H9 (cell line): ENCODE data around the gene NDE1. TPM values are rescaled to one million over a fixed set of nuclear protein-coding genes. Genes with fewer than 3 reads are reported as not detected.
A peak's percentile ranks its signal among the peaks of the same experiment; 100 is the strongest.

ENCODE experiments used
- DNase-seq: peaks from one replicate; pipeline ENCODE4 v3.0.0-alpha.2; 2017
- H2AFZ ChIP-seq: one replicate; pipeline ENCODE4 v1.6.1; 2013; ENCODE audit warnings: mild to moderate bottlenecking, low read length, control low read depth, moderate library complexity
- H2AK5ac ChIP-seq: 2 replicates; pipeline ENCODE4 v1.6.1; 2013; ENCODE audit warnings: low read length, control low read depth, mixed read lengths; ENCODE audit not compliant: insufficient read length
- H2BK120ac ChIP-seq: one replicate; pipeline ENCODE4 v1.6.1; 2013; ENCODE audit warnings: low read depth, mild to moderate bottlenecking, low read length, control low read depth, inconsistent platforms; ENCODE audit not compliant: poor library complexity, severe bottlenecking
- H2BK12ac ChIP-seq: 2 replicates; pipeline ENCODE4 v1.6.1; 2013; ENCODE audit warnings: low read length, control low read depth, mixed read lengths, low read depth; ENCODE audit not compliant: insufficient read length
- H2BK15ac ChIP-seq: 2 replicates; pipeline ENCODE4 v1.6.1; 2013; ENCODE audit warnings: low read depth, low read length, control low read depth
- H2BK20ac ChIP-seq: one replicate; pipeline ENCODE4 v1.6.1; 2013; ENCODE audit warnings: low read depth, mild to moderate bottlenecking, low read length, control low read depth, inconsistent platforms; ENCODE audit not compliant: poor library complexity, severe bottlenecking
- H2BK5ac ChIP-seq: 2 replicates; pipeline ENCODE4 v1.6.1; 2013; ENCODE audit warnings: low read length, control low read depth, mixed read lengths; ENCODE audit not compliant: insufficient read length
- H3K14ac ChIP-seq: 2 replicates; pipeline ENCODE4 v1.6.1; 2013; ENCODE audit warnings: low read length, control low read depth; ENCODE audit not compliant: insufficient read depth
- H3K18ac ChIP-seq: 2 replicates; pipeline ENCODE4 v1.6.1; 2013; ENCODE audit warnings: low read depth, mild to moderate bottlenecking, mixed read lengths, low read length, control low read depth; ENCODE audit not compliant: insufficient read length
- H3K23ac ChIP-seq: 2 replicates; pipeline ENCODE4 v1.6.1; 2013; ENCODE audit warnings: low read length, control low read depth, mixed read lengths, low read depth; ENCODE audit not compliant: insufficient read length
- H3K23me2 ChIP-seq: 2 replicates; pipeline ENCODE4 v1.6.1; 2013; ENCODE audit warnings: low read depth, mild to moderate bottlenecking, mixed read lengths, low read length, control low read depth; ENCODE audit not compliant: insufficient read length, poor library complexity, severe bottlenecking
- H3K27ac ChIP-seq: 2 replicates; pipeline ENCODE4 v1.5.1; 2013; ENCODE audit warnings: low read length, control low read depth, mixed read lengths, low read depth; ENCODE audit not compliant: insufficient read length
- H3K27me3 ChIP-seq: 2 replicates; pipeline ENCODE4 v1.6.1; 2013; ENCODE audit warnings: low read length, control low read depth, inconsistent platforms; ENCODE audit not compliant: insufficient read depth
- H3K4ac ChIP-seq: 2 replicates; pipeline ENCODE4 v1.6.1; 2013; ENCODE audit warnings: low read depth, mild to moderate bottlenecking, control low read depth, inconsistent platforms, low read length, moderate library complexity
- H3K4me1 ChIP-seq: 2 replicates; pipeline ENCODE4 v1.6.1; 2013; ENCODE audit warnings: low read length, control low read depth, inconsistent platforms; ENCODE audit not compliant: insufficient read depth
- H3K4me2 ChIP-seq: 2 replicates; pipeline ENCODE4 v1.6.1; 2013; ENCODE audit warnings: low read length, control low read depth, mixed read lengths; ENCODE audit not compliant: insufficient read length, insufficient read depth
- H3K56ac ChIP-seq: 2 replicates; pipeline ENCODE4 v1.6.1; 2013; ENCODE audit warnings: low read depth, mild to moderate bottlenecking, mixed read lengths, low read length, control low read depth; ENCODE audit not compliant: insufficient read length
- H3K79me1 ChIP-seq: 2 replicates; pipeline ENCODE4 v1.6.1; 2013; ENCODE audit warnings: low read depth, mild to moderate bottlenecking, moderate library complexity, low read length, control low read depth, inconsistent platforms; ENCODE audit not compliant: insufficient read depth, poor library complexity, severe bottlenecking
- H3K79me2 ChIP-seq: 2 replicates; pipeline ENCODE4 v1.6.1; 2013; ENCODE audit warnings: low read length, control low read depth, inconsistent platforms; ENCODE audit not compliant: insufficient read depth
- H3K9ac ChIP-seq: 2 replicates; pipeline ENCODE4 v1.6.1; 2013; ENCODE audit warnings: low read length, control low read depth, mixed read lengths; ENCODE audit not compliant: insufficient read length; ENCODE audit errors: extremely low read depth
- H3K9me3 ChIP-seq: one replicate; pipeline ENCODE4 v1.6.1; 2013; ENCODE audit warnings: low read depth, low read length, inconsistent platforms; ENCODE audit not compliant: control insufficient read depth
- H3T11ph ChIP-seq: one replicate; pipeline ENCODE4 v1.6.1; 2013; ENCODE audit warnings: mild to moderate bottlenecking, low read length, control low read depth, inconsistent platforms
- H4K20me1 ChIP-seq: one replicate; pipeline ENCODE4 v1.6.1; 2013; ENCODE audit not compliant: control insufficient read depth, insufficient read length, insufficient read depth
- H4K5ac ChIP-seq: 2 replicates; pipeline ENCODE4 v1.6.1; 2013; ENCODE audit warnings: low read depth, mild to moderate bottlenecking, mixed read lengths, low read length, control low read depth; ENCODE audit not compliant: insufficient read length
- H4K8ac ChIP-seq: replicated peaks from 2 replicates; pipeline ENCODE4 v1.6.1; 2013; ENCODE audit warnings: low read length, control low read depth, mixed read lengths, low read depth; ENCODE audit not compliant: insufficient read length
- H4K91ac ChIP-seq: 2 replicates; pipeline ENCODE4 v1.6.1; 2013; ENCODE audit warnings: low read depth, mild to moderate bottlenecking, moderate library complexity, mixed read lengths, low read length, control low read depth; ENCODE audit not compliant: insufficient read length
- H3K27ac Mint-ChIP-seq, 3 experiments: 2 replicates in 2 of 3; 3 replicates in 1 of 3; pipeline ENCODE4 v1.8.0; 2020 to 2021; ENCODE audit warnings: mixed read lengths in 3 of 3, mild to moderate bottlenecking in 1 of 3, moderate library complexity in 1 of 3
- H3K27me3 Mint-ChIP-seq: 2 replicates; pipeline ENCODE4 v1.8.0; 2021; ENCODE audit warnings: low read depth, mild to moderate bottlenecking, moderate library complexity, mixed read lengths
- H3K36me3 Mint-ChIP-seq, 3 experiments: 2 replicates in 2 of 3; 3 replicates in 1 of 3; pipeline ENCODE4 v1.8.0; 2020 to 2021; ENCODE audit warnings: low read depth in 3 of 3, mixed read lengths in 3 of 3; ENCODE audit not compliant: insufficient read depth in 1 of 3
- H3K4me1 Mint-ChIP-seq, 2 experiments: 2 replicates each; pipeline ENCODE4 v1.8.0; 2020; ENCODE audit warnings: mixed read lengths in 2 of 2
- H3K4me3 Mint-ChIP-seq, 2 experiments: 2 replicates in 1 of 2; 3 replicates in 1 of 2; pipeline ENCODE4 v1.8.0; 2020 to 2021; ENCODE audit warnings: mild to moderate bottlenecking in 2 of 2, mixed read lengths in 2 of 2, moderate library complexity in 1 of 2
- H3K9me3 Mint-ChIP-seq, 2 experiments: 2 replicates in 1 of 2; 3 replicates in 1 of 2; pipeline ENCODE4 v1.8.0; 2020; ENCODE audit warnings: mild to moderate bottlenecking in 2 of 2, mixed read lengths in 2 of 2, moderate library complexity in 1 of 2
- WGBS: extraction: QIAGEN DNeasy Blood & Tissue Kit; methylation state at CpG from one replicate; pipeline ENCODE4 v1.1.7; 2013; ENCODE audit warnings: missing lambda C conversion rate, low lambda C conversion rate, mixed read lengths; ENCODE audit not compliant: insufficient read length; ENCODE audit errors: extremely low coverage; 5-methylcytosine and 5-hydroxymethylcytosine counted together
- total RNA-seq: library from RNA; stranded (reverse); gene quantifications from 2 replicates; pipeline ENCODE4 v1.2.1, GENCODE V29; 2021
- TF ChIP-seq, protein P1 (sequence below): fragments of 200-600 bp; sonication (generic); conservative IDR thresholded peaks from 3 replicates; pipeline ENCODE4 v1.8.0; 2021; ENCODE audit warnings: antibody characterized with exemption, mild to moderate bottlenecking

Gene NDE1
- total RNA-seq, 1 experiment from 2014 or later: 49.6 TPM

DNA sequence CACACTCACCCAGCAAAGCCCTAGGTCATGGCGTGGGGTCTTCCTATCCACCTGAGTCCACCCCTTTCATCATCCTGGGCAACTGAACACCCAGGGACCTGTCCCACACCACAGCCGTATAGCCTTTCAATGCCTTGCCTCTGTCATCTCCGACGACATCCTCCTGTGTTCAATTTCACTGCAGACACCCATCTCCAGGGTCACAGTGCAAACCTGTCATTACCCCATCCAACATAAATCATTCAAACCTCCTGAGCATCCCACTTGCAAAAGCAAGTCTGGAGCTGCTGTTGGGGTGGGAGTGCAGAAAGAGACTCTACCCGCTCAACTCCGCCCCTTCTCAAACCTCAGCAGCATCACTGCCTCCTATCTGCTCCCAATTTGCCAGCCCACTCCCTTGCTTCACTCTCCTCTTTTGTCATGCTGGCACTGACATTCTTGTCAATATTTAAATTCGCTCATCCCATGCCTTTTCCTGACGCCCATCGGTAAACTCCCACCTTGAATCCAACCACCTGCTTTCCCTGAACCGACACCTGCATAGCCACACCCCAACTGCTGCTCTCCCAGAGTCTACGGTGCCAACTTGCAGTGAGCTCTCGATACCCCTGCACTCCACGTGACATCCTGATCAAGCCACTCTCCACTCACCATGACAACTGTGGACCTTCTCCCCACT is 44.1 kb upstream of the NDE1 start:
- H3K27me3 ChIP-seq: no peaks in the 10 kb centered on the region
- no peak overlapping the region for H3K4me2 ChIP-seq
- Mint-ChIP-seq H3K27me3 (no peaks in the 10 kb centered on the region), H3K9me3 (no peaks in the 10 kb centered on the region), H3K27ac (peak overlapping the region in 2 of 3 experiments; percentile 24 to 41; a peak in 4 of 7 replicates), H3K36me3 (peaks cover 21 to 80% (median 54%) of the 10 kb centered on the region in 3 experiments; a peak in 6 of 7 replicates), H3K4me1 (peaks cover 10 to 18% of the 10 kb centered on the region in 2 experiments), H3K4me3 (no peak overlapping the region)
- no peak overlapping the region for H2BK20ac ChIP-seq
- H2AFZ ChIP-seq: no peak overlapping the region
- no peak overlapping the region for H2BK12ac ChIP-seq
- H3K4ac ChIP-seq: no peak overlapping the region
- H4K8ac ChIP-seq: no peak overlapping the region
- no peak overlapping the region for H4K91ac ChIP-seq
- H3K9ac ChIP-seq: no peak overlapping the region
- H2BK15ac ChIP-seq: no peak overlapping the region
- DNase-seq: no peak
- no peaks in the 10 kb centered on the region for H3K4me1 ChIP-seq
- WGBS: no CpG with 5 or more reads among the region's 13 CpGs
- H2BK120ac ChIP-seq: no peak overlapping the region
- no peak overlapping the region for H4K5ac ChIP-seq
- H3K23me2 ChIP-seq: no peaks in the 10 kb centered on the region
- H3K79me2 ChIP-seq: no peaks in the 10 kb centered on the region
- H3K79me1 ChIP-seq: no peaks in the 10 kb centered on the region
- TF ChIP-seq, protein P1, sequence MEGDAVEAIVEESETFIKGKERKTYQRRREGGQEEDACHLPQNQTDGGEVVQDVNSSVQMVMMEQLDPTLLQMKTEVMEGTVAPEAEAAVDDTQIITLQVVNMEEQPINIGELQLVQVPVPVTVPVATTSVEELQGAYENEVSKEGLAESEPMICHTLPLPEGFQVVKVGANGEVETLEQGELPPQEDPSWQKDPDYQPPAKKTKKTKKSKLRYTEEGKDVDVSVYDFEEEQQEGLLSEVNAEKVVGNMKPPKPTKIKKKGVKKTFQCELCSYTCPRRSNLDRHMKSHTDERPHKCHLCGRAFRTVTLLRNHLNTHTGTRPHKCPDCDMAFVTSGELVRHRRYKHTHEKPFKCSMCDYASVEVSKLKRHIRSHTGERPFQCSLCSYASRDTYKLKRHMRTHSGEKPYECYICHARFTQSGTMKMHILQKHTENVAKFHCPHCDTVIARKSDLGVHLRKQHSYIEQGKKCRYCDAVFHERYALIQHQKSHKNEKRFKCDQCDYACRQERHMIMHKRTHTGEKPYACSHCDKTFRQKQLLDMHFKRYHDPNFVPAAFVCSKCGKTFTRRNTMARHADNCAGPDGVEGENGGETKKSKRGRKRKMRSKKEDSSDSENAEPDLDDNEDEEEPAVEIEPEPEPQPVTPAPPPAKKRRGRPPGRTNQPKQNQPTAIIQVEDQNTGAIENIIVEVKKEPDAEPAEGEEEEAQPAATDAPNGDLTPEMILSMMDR: no peak
- H2BK5ac ChIP-seq: no peak overlapping the region
- no peak overlapping the region for H3K27ac ChIP-seq
- H3K9me3 ChIP-seq: no peaks in the 10 kb centered on the region
- no peaks in the 10 kb centered on the region for H4K20me1 ChIP-seq
- no peak overlapping the region for H3K23ac ChIP-seq
- H3T11ph ChIP-seq: no peak overlapping the region
- no peak overlapping the region for H3K18ac ChIP-seq
- H3K56ac ChIP-seq: no peak overlapping the region
- no peak overlapping the region for H2AK5ac ChIP-seq
- no peak overlapping the region for H3K14ac ChIP-seq
